ENCODE results near the gene VCL.

GRCh38 chr10:74077416-74077815, 79.5 kb downstream of the VCL start:
- TF ChIP-seq CTCF (conservative IDR thresholded peaks at IDR 0.05; ENCODE audit: low read depth, low read length) (no peak), EZH2 (IDR thresholded peaks at IDR 0.05; ENCODE audit: borderline replicate concordance, low read depth, low read length, poor library complexity, severe bottlenecking) (no peak)

All from A673 (cell line).